OCI-LY7 (cell line): ENCODE measurements around the gene MS4A18. TPM values are rescaled to one million over a fixed set of nuclear protein-coding genes. Genes with fewer than 3 reads are reported as not detected.
"Not testable (repeated sequence)": the region's sequence is repeated elsewhere in the genome, so short reads cannot be mapped to it uniquely, and the experiment has no call there.

ENCODE experiments used
- Bru-seq: library from RNA; stranded (reverse); fragments of 400-500 nt; gene quantifications from one replicate; lab custom pipeline; 2021; lab: Mats Ljungman, UMichigan
- BruChase-seq, 2 experiments: library from RNA; stranded (reverse); fragments of 400-500 nt; gene quantifications; one replicate each; lab custom pipeline; 2021; lab: Mats Ljungman, UMichigan
- BruUV-seq: library from RNA; stranded (reverse); fragments of 400-500 nt; replicated peaks from 2 replicates; lab custom pipeline; 2021; lab: Mats Ljungman, UMichigan
- CTCF ChIA-PET: fragments of 300-600 bp; sonication (Branson Sonifier 250); formaldehyde crosslinking; loops from one replicate; lab custom pipeline; 2022; ENCODE audit warnings: antibody characterized with exemption; ENCODE audit not compliant: unreplicated experiment; lab: Charles Lee
- POLR2A ChIA-PET: fragments of 300-600 bp; sonication (Branson Sonifier 250); formaldehyde crosslinking; loops from one replicate; lab custom pipeline; 2022; ENCODE audit warnings: antibody characterized with exemption; lab: Charles Lee
- DNase-seq: peaks from one replicate; pipeline ENCODE4 v3.0.0-alpha.2; 2015; ENCODE audit warnings: low spot score
- H2AFZ ChIP-seq: fragments of 200-600 bp; sonication (generic), shearing (Covaris generic); 2 replicates; pipeline ENCODE4 v1.6.1; 2014; ENCODE audit warnings: mild to moderate bottlenecking, antibody characterized with exemption, low read length, moderate library complexity
- H3K27ac ChIP-seq: fragments of 200-600 bp; sonication (generic); 2 replicates; pipeline ENCODE4 v1.5.1; 2014; ENCODE audit warnings: mixed run types, low read depth, mild to moderate bottlenecking, moderate library complexity, low read length, inconsistent platforms; ENCODE audit not compliant: poor library complexity, severe bottlenecking
- H3K36me3 ChIP-seq: fragments of 200-600 bp; sonication (generic); 2 replicates; pipeline ENCODE4 v1.6.1; 2014; ENCODE audit warnings: mild to moderate bottlenecking, antibody characterized with exemption, low read length, moderate library complexity, mixed read lengths; ENCODE audit not compliant: insufficient read depth
- H3K4me1 ChIP-seq: fragments of 200-600 bp; sonication (generic); 2 replicates; pipeline ENCODE4 v1.5.1; 2014; ENCODE audit warnings: mild to moderate bottlenecking, low read length; ENCODE audit not compliant: insufficient read depth, poor library complexity, severe bottlenecking
- H3K4me2 ChIP-seq: fragments of 200-600 bp; sonication (generic); 2 replicates; pipeline ENCODE4 v1.6.1; 2014; ENCODE audit warnings: mild to moderate bottlenecking, low read length
- H3K4me3 ChIP-seq: fragments of 200-600 bp; sonication (generic); 2 replicates; pipeline ENCODE4 v1.5.1; 2014; ENCODE audit warnings: mild to moderate bottlenecking, low read depth, low read length; ENCODE audit not compliant: poor library complexity, severe bottlenecking
- H3K79me2 ChIP-seq: fragments of 200-600 bp; sonication (generic); 2 replicates; pipeline ENCODE4 v1.6.1; 2016; ENCODE audit warnings: low read depth, mild to moderate bottlenecking, low read length, moderate library complexity, mixed read lengths; ENCODE audit not compliant: insufficient read depth
- H3K9me2 ChIP-seq: fragments of 200-600 bp; sonication (generic); 2 replicates; pipeline ENCODE4 v1.6.1; 2016; ENCODE audit warnings: mild to moderate bottlenecking, low read length, mixed read lengths; ENCODE audit not compliant: insufficient read depth
- H3K9me3 ChIP-seq: fragments of 200-600 bp; sonication (generic); 2 replicates; pipeline ENCODE4 v1.6.1; 2014; ENCODE audit warnings: mild to moderate bottlenecking, mixed run types, low read length, mixed read lengths
- H4K20me1 ChIP-seq: fragments of 200-600 bp; sonication (generic); 2 replicates; pipeline ENCODE4 v1.6.1; 2014; ENCODE audit warnings: mild to moderate bottlenecking, antibody characterized with exemption, low read length, moderate library complexity, mixed read lengths; ENCODE audit not compliant: insufficient read depth
- CTCF ChIP-seq: fragments of 200-600 bp; sonication (generic); conservative IDR thresholded peaks from 2 replicates; pipeline ENCODE4 v1.5.1; 2014; ENCODE audit warnings: mild to moderate bottlenecking, antibody characterized with exemption, low read length, moderate library complexity, mixed read lengths
- EZH2phosphoT487 ChIP-seq: fragments of 200-600 bp; sonication (generic); IDR thresholded peaks from 2 replicates; pipeline ENCODE4 v1.6.1; 2018; ENCODE audit warnings: low read depth, borderline replicate concordance, mild to moderate bottlenecking, mixed run types, antibody characterized with exemption, low read length, moderate library complexity, mixed read lengths
- intact Hi-C: fragments of 100-400 bp; cut with micrococcal nuclease; formaldehyde crosslinking; loops from one replicate; pipeline ENCODE4 v1.10.0; 2022; ENCODE audit not compliant: unreplicated experiment
- long read RNA-seq: library from polyadenylated mRNA; stranded (forward); transcript quantifications from one replicate; pipeline ENCODE4 v2.0.0, GENCODE V29; 2022
- total RNA-seq, 2 experiments: library from RNA; depleted of rRNA in 1 of 2; stranded (reverse); fragments of >200 nt in 1 of 2; shearing (Covaris generic) in 1 of 2; gene quantifications; 2 replicates each; pipeline ENCODE4 v1.2.3, GENCODE V29; 2014 to 2022

Gene MS4A18
- not detected in 2 replicates for total RNA-seq (2014; rRNA removed; shearing (Covaris generic))
- total RNA-seq (2022), result not detected in 2 replicates
- not detected for Bru-seq, nascent RNA
- BruChase-seq, experiment 1, labeled RNA remaining after a 6-hour chase, result not detected
- not detected for BruChase-seq, experiment 2, labeled RNA remaining after a 2-hour chase
- long read RNA-seq, result 0 reads

GRCh38 chr11:60724420-60724819 lies at the start of gene MS4A18:
Gene MS4A18 (plus strand): TSS chr11:60724720.
- no peak for DNase-seq
- no peak within 1 kb of the TSS for H3K4me2 ChIP-seq
- H3K9me2 ChIP-seq, result no peaks in the 10 kb centered on the region
- TF ChIP-seq EZH2phosphoT487 (no peak), CTCF (no peak)
- no peak within 1 kb of the TSS for H3K27ac ChIP-seq
- H3K4me1 ChIP-seq, result no peaks in the 10 kb centered on the region
- H2AFZ ChIP-seq, result no peak within 1 kb of the TSS
- ChIA-PET POLR2A (no interaction called here), CTCF (no interaction called here)
- intact Hi-C loops, result loop anchor here (10.0 kb wide), 1 partner anchor 410 kb away; no protein-coding TSS in a partner anchor
- H3K79me2 ChIP-seq, result no peaks in the 10 kb centered on the region
- no peaks in the 10 kb centered on the region for H3K9me3 ChIP-seq
- no TSS peak for BruUV-seq
- no peak within 1 kb of the TSS for H3K4me3 ChIP-seq
- H3K36me3 ChIP-seq, result no peaks in the 10 kb centered on the region
- no peaks in the 10 kb centered on the region for H4K20me1 ChIP-seq

- H3K9me2 ChIP-seq, H3K4me2 ChIP-seq, H3K36me3 ChIP-seq, POLR2A ChIA-PET, H3K79me2 ChIP-seq, H3K9me3 ChIP-seq, H2AFZ ChIP-seq, BruUV-seq, H4K20me1 ChIP-seq, H3K4me3 ChIP-seq, DNase-seq, intact Hi-C loops, H3K27ac ChIP-seq, H3K4me1 ChIP-seq, CTCF ChIA-PET: not testable (repeated sequence)
Measured at GRCh38 chr11:60678231-60678630, 46.3 kb upstream of the MS4A18 start.

GRCh38 chr11:60679879-60680278 lies 44.6 kb upstream of the MS4A18 start:
- BruUV-seq, result no TSS peak
- no peak overlapping the region for H3K27ac ChIP-seq
- no peaks in the 10 kb centered on the region for H3K79me2 ChIP-seq
- H3K9me2 ChIP-seq, result no peaks in the 10 kb centered on the region
- H3K4me2 ChIP-seq, result no peak overlapping the region
- H3K4me1 ChIP-seq, result peaks cover 12% of the 10 kb centered on the region
- no peak for TF ChIP-seq EZH2phosphoT487
- no peak for TF ChIP-seq CTCF
- no peak for DNase-seq
- ChIA-PET POLR2A (no interaction called here), CTCF (no interaction called here)
- no peak overlapping the region for H2AFZ ChIP-seq
- H3K4me3 ChIP-seq, result no peak overlapping the region
- H3K9me3 ChIP-seq, result no peaks in the 10 kb centered on the region
- intact Hi-C loops, result no loop called here
- no peaks in the 10 kb centered on the region for H4K20me1 ChIP-seq
- no peaks in the 10 kb centered on the region for H3K36me3 ChIP-seq
